Stimulated activated CD8-positive, alpha-beta memory T cell treated with anti-CD3 and anti-CD28 coated beads, Interleukin-7, amount 100 ng/mL, for 24 hours (primary cell): ENCODE data around the gene ANKRD23.
A peak's percentile ranks its signal among the peaks of the same experiment; 100 is the strongest.
"Not testable (repeated sequence)": the region's sequence is repeated elsewhere in the genome, so short reads cannot be mapped to it uniquely, and the experiment has no call there.

Source experiments
- DNase-seq: peaks from one replicate; pipeline ENCODE4 v3.0.0-alpha.2; 2020; ENCODE audit warnings: low read depth

Gene ANKRD23

GRCh38 chr2:96863575-96864342 is 19.9 kb upstream of the ANKRD23 start:
- DNase-seq: no peak

GRCh38 chr2:96863056-96863455 is 19.2 kb upstream of the ANKRD23 start:
- DNase-seq: not testable (repeated sequence)

GRCh38 chr2:96861074-96861473 is 17.3 kb upstream of the ANKRD23 start:
- DNase-seq: no peak

- DNase-seq: no peak
Measured at GRCh38 chr2:96860065-96861029, 16.5 kb upstream of the ANKRD23 start.

GRCh38 chr2:96859681-96860064 is 15.9 kb upstream of the ANKRD23 start:
- DNase-seq: no peak

GRCh38 chr2:96859099-96859649 is 15.4 kb upstream of the ANKRD23 start:
- DNase-seq: no peak

- DNase-seq: peak; percentile 94
Measured at GRCh38 chr2:96857667-96858372, 14.0 kb upstream of the ANKRD23 start, which contains the start of gene ANKRD39. Gene ANKRD39 (minus strand): TSS chr2:96858016. CDS start chr2:96857987, 29 bp downstream.

GRCh38 chr2:96856776-96857666 is 13.2 kb upstream of the ANKRD23 start:
- DNase-seq: no peak

- DNase-seq: no peak
Measured at GRCh38 chr2:96853321-96853720, 9.5 kb upstream of the ANKRD23 start.

- DNase-seq: no peak
Measured at GRCh38 chr2:96852667-96853066, 8.8 kb upstream of the ANKRD23 start.

- no peak for DNase-seq
Measured at GRCh38 chr2:96848264-96848663, 4.4 kb upstream of the ANKRD23 start.

- no peak for DNase-seq
Measured at GRCh38 chr2:96847586-96847985, 3.8 kb upstream of the ANKRD23 start.

GRCh38 chr2:96846825-96847224 is 3.0 kb upstream of the ANKRD23 start:
- DNase-seq: no peak

- no peak for DNase-seq
Measured at GRCh38 chr2:96844405-96844808, 586 bp upstream of the ANKRD23 start.

GRCh38 chr2:96842600-96842999 is 1.2 kb downstream of the ANKRD23 start:
- no peak for DNase-seq

GRCh38 chr2:96841701-96842495 is 1.9 kb downstream of the ANKRD23 start:
- no peak for DNase-seq

- DNase-seq: no peak
Measured at GRCh38 chr2:96839875-96840850, 3.7 kb downstream of the ANKRD23 start.

- DNase-seq: peak; percentile 59
Measured at GRCh38 chr2:96839293-96839874, 4.4 kb downstream of the ANKRD23 start.
